Inflammatory macrophage treated with lipopolysaccharide for 4 hours (primary cell): ENCODE measurements around the gene PLP2.
A peak's percentile ranks its signal among the peaks of the same experiment; 100 is the strongest.

ENCODE experiments used
- DNase-seq: peaks from one replicate; pipeline ENCODE4 v3.0.0-alpha.2; 2020

PLP2 gene

DNA sequence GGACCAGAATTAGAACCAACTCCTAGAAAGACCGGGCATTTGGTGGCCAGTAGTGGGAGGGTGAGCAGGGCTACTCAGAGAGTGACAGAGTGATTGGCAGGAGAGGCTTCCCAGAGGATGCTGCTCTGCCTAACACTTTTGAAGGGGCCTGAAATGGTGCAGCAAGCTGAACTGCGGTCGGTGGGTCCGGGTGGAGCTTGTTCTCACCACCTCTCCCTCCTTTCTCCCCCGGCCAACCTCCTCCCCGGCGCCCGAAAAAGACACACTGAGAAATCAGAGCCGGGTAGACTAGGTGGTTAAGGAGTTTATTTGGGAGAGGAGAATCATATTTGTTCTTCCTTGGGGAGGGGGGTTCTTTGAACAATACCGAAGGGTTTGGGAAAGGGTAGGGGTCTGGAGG is 15.8 kb downstream of the PLP2 start:
- no peak for DNase-seq

DNA sequence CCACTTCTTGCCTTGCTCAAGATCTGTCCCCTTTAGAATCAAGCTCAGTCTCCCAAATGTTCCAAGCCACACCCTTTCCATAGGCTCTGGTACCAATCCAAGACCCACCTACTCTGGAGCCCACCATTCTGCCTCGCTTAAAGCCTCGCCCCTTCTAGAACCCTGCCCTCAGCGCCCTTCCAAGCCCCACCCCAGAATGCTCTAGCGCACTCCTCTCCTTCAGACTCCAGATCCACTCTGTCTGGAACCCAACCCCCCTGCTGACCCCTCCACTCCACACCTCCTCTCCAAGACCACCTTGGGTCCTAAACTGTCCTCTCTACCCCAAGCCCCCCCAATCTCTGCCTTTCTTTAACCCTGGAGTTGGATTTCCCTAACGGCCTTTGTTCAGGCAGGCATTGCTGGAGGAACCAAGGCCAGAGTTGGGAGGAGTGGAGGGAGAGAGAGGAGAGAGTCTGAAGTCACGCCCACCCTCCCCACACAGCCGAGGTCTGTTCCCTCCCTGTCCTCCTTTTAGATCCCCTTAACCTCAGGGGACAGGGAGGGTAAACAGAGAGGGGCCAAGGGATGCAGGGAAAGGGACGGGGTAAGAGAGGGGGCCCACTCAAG is 16.9 kb downstream of the PLP2 start:
- DNase-seq: no peak

DNA sequence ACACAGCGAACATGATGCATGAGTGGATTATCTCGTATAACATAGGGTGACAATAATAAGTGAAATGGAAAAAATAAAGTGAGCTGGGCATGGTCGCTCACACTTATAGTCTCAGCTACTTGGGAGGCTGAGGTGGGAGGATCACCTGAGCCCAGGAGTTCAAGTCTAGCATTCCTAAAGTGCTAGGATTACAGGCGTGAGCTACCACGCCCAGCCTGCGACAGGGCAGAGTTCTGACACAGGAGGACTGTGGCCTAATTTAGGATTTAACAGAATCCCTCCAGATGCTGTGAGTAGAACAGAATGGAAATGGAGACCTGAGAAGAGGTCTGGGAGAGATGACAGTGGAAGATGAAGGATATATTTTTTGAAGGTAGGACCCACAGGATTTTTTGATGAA is 17.9 kb downstream of the PLP2 start:
- DNase-seq: no peak

DNA sequence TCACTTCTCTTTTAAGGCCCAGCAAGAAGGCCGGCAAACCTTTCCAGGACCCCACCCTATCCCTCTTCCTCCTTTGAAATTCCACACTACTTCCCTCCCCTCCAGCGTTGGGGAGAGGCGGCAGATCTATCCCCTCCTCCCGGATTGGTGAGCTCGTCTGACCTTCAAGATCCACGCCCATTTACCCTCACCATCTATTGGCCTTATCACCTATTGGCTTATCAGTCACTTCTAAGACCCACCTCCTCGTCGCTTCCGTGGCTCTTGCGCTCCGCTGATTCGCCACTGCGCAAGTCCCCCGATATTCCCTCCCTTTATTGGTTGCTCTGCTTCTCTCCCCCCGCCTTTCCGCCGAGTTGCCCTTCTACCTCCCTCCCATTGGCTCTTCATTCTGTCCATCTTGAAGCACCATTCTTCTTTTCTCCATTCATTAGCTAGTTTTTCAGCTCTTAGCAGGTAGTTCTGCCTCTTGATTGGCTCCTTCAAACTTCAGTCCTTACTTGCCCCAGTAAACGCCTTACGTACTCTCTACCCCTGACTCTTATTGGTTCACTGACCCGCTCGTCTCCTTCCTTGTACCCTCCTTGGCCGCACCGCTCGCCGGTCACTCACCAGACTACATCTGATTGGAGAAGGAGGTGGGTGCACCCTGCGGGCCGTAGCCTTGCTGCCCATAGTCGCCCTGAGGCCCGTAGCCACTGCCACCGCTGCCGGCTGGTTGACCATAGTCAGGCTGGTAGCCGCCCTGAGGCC is 19.3 kb downstream of the PLP2 start:
- peak; percentile 97 for DNase-seq

DNA sequence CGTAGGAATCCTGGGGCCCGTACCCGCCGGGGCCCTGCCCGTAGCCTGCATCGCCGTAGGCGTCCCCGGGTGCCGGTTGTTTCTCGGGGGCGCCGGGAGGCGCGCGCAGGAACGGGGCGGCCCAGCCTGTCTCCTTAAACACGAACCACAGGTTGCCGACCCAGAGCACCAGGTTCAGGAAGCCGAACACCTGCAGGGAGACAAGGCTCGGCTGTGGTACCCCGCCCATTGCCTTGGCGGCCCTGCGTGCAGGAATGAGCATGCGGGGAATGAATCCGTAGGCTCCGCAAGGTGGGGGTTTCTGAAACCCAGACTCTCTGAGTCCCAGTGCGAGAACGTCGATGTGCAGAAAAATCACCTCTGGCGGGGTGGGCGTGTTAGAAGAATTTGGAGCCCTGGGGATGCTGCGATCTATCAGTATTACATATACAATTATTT is 19.9 kb downstream of the PLP2 start:
- DNase-seq: no peak

DNA sequence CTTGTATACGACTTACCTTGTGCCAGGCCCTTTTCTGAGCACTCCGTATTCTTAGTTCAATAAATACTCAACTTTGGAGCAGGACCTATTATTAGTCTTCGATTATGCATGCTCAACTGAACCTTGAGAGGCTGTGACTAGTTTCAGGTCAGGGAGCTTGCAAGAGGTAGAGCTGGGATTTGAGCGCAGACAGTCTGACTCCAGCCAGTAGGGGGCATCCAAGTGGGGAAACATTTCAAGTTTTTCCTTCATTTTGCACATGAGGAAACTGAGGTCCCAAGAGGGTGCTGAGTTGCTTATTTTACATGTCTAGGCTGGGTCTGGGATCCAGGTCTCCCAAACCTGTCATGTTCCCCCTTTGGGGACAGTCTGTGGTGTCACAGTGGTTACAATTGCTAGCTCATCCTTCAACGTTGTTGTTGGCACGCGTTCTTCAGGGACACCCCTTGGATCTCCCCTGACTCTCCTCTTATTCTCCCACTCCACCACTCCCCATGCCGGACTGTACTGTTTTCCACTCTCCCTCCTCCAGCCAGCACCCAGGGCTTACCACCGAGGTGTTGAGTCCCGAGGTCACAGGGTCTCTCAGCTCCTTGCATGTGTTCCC is 21.1 kb downstream of the PLP2 start:
- no peak for DNase-seq

DNA sequence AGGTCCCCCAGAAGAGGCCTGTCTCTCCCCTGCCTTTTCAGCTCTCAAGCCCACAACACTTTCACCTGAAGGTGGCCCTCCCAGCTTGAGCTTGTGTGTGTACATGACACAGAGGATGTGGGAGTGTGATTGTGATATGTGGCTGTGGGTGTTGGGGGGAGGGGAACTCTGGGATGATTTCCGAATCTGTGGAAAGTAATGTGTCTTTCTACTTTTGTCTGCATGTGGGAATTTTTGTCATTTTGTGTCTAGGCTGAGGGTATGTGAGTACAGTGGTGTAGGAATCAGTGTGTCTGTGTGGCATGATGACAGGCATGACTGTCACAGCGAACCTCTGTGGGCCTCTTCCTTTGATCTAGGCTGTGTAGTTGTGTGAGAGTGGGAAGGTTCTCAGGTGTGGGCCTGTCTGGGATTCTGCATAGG is 21.9 kb downstream of the PLP2 start:
- no peak for DNase-seq

DNA sequence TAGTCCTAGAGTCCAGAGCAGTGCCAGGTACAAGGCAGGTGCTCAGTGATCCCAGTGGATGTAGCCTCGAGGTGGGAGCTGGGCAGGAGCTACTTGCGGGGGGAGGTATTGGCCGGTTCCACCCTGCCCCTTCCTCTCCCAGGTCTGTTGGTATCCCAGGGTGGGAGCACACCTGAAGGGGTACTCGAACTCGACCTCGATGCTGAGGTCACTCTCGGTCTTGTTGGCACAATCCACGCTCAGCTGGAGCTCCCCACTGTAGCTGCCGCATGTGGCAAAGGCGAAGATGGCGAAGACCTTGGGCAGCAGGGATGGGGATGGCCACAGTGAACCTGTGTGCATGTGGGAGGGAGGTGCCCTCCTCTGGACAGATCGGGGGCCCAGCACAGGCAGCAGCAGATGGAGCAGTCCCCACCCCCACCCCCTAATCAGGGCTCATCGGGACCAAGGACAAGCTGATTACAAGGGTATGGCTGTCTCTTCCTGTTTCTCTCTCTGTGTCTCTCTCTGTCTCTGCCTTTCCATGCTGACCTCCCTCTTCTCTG is 25.9 kb downstream of the PLP2 start:
- no peak for DNase-seq

DNA sequence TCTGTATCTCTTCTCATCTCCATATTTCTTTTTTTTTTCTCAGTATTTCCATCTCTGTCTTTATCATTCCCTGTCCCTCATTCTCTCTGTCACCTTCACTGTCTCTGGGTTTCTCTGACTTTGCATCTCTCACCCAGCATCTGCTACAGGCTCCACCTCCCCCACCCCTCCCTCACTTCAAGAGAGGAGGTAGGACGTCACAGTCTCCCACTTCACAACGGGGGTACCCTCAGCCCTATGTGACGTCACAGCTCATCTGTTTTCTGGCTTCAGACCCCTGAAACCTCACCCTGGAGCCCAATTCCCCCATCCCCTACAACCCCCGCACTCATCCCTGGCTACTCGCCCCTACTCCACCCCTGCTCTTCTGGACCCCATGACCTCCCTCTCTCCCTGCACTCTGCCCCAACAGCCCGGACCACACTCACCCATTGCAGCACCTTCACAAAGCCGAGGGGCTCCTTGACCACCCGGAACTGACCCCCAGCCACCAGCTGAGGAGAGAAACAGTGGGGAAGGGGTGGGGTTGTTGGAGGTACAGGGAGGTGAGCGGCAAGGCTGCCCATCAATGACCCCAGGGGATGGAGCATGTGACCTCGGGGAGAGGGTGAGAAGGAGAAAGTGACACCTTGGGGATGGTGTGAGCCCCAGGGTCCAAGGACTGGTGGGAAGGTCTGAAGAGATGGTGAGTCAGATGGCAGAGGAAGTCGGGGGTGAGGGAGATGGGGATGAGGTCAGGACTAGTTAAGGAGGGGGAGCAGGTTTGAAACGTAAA is 27.0 kb downstream of the PLP2 start:
- no peak for DNase-seq

DNA sequence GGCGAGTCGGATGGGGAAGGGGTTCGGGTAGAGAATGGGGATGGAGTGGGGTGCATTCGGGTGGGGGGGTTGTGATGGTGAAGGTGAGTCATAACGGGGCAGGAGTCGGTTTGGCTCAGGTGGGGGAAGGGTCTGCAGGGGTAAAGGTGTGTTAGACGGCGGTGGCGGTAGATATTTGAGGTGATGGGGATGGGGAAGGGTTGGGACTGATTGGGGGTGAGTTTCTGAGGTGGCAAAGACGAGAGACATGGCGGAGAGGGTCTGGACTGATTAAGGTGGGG is 27.6 kb downstream of the PLP2 start:
- DNase-seq: no peak

DNA sequence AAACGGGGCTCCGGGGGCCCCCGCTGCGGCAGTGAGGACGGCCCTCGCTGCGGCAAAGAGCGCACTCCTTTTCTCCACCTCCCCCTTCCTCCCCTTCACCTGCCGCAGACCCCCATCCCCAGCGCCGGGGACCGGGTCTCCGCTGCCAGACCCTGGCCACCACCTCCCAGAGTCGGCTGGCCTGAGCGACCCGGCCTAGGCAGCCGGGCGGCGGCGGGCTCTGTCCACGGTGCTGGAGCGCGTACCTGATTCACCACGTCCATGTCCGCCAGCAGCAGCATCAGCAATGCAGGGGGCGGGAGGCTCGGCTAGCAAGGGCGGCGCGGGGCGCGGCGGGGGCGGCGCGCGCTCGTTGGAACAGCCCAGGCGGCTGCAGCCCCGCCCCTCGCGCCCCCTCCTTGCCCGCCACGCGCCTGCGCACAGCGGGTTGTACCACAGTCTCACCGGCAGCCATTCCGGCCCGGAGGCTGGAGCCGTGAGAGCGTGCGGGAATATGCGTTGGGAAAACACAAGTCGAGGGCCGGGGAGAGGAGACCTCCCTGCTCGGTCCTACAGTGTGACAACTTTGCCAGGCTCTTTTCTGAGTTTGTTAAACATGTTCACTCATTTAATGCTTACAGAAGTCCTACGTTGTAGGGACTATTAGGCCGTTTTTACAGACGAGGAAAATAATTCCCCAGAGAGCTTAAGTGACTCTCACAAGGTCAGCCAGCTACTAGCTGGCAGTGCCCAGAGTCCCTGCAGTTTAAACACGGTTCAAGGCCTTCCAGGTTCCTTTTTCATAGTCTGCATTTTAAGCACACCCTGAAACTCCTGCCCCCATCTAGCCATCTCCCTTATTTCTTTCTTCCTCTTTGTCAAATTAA is 28.4 kb downstream of the PLP2 start, which contains the start of gene SYP:
SYP (minus strand) TSS at position 288 of the 866 bp plus-strand sequence; CDS start at position 281, 7 bp downstream.
- peak; percentile 76 for DNase-seq

DNA sequence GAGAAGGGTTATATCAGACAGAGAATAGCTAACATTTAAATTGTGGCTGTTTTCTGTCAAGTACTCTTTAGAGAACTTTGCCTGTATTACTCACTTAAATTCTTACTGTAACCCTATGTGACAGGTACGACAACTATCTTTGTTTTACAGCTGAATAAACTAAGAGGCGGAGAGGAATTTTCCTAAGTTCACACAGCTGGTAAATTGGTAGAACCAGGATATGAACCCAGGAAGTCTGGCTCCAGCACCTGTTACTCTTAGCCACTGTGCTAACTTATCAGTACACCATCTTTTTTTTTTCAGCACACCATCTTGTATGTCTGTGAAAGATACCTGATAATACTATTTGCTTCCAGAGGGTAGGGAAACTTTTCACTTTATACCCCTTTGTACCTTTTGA is 30.3 kb downstream of the PLP2 start:
- DNase-seq: no peak

DNA sequence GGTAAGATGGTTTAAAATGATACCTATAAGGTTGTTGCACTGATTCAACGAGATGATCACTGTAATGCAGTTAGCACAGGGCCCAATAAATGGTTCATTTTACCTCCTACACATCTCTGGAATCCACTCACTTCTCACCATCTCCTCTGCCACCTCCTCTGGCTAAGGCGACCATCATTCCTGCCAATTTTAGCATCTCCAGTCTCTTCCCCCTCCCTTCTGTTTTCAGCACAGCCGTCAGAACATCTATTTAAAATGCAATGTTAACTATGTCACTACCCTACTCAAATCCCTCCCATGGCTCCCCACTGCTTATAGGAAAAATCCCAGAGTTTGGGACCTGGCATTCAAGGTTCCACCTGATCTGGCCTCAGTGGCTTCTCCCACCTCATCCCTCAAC is 31.8 kb downstream of the PLP2 start:
- no peak for DNase-seq

DNA sequence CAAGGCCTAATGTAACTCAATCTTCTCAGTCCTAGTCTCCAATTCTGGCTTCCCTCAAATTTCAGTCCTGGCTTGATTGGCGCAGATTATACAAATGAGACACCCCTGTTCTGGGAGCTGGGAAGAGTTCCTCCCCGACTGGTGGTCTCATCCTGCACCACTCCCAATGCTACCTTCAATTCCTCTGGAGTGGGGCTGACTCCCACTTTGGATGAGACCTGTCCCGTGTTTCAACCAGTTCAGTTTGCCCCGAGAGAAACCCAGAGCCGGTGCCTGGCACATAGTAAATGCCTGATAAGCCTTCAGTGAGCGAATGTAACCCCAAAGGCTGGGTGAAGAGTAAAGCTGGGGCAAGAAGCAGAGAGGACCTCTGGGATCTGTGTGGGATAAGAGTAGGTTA is 32.3 kb downstream of the PLP2 start:
- DNase-seq: no peak

DNA sequence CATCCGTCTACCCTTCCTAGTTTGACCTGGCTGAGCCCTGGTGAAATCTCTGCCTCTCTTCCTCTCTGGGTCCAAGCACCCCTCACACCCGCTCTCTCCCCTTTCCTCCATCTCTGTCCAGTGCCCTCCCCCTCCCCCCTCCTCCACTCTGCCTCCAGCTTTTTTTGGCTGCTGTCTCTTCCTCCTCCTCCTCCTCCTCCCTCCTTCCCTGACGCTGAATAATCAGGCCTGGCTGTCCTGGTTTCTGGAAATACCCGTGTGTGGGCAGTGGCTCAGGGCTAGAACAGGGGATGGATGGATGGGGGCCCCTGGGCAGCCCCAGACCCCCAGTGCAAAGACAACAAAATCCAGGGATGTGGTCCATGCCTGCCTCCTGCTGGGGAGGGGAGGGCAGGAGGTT is 33.0 kb downstream of the PLP2 start:
- no peak for DNase-seq

DNA sequence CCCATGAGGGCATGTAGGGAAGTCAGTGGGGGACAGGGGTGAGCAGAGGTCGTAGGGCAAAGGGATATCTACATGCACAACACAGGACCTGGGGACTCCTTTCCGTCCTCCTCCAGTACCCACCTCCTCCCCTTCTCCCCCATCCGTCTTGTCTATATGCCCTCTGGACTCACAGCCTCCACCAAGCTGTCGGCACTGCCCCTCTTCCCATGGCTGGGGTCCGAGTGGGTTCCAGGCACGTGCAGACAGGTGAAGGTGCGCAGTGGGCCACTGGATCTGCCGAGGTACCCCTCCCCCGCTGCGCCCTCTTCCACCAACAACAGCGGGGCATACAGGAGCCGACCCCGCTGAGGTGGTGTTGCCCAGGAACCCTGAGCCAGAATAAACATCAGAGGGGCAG is 33.7 kb downstream of the PLP2 start:
- DNase-seq: no peak

DNA sequence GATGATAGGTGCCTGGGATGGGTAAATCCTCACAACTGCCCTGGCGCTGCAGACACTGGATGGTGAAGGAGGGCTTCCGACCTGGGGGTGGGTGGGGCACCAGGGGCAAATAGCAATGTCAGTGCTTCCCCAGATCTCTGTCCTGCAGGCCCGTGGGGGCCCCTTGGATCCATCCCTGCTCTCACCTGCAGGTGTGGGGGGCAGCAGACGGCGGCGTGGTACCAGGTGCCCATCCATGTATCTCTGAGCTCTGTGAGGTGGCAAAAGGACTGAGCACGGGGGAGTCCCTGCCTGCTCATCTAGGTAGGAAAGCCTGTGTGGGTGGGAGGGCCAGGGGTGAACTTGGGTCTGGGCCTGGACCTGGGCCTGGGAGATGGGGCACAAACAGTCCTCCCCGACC is 34.8 kb downstream of the PLP2 start:
- DNase-seq: no peak

DNA sequence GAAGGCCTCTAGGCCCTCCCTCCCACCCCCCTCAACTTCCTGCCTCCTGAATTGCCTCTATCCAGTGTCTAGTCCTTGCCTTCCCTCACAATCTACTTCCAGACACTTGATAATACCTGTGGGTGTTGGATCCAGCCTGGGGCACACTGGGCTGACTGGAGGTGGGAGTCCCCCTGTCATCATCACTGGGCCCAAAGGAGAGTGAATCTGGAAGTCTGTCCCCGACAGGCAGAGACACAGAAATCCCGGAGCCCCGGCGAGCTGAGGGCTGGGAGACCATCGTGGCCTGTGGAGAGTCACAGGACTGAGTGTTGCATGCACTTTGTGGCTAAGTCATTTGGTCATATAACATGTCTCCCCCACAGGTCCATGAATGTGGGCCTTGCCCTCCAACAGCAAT is 36.7 kb downstream of the PLP2 start:
- no peak for DNase-seq

DNA sequence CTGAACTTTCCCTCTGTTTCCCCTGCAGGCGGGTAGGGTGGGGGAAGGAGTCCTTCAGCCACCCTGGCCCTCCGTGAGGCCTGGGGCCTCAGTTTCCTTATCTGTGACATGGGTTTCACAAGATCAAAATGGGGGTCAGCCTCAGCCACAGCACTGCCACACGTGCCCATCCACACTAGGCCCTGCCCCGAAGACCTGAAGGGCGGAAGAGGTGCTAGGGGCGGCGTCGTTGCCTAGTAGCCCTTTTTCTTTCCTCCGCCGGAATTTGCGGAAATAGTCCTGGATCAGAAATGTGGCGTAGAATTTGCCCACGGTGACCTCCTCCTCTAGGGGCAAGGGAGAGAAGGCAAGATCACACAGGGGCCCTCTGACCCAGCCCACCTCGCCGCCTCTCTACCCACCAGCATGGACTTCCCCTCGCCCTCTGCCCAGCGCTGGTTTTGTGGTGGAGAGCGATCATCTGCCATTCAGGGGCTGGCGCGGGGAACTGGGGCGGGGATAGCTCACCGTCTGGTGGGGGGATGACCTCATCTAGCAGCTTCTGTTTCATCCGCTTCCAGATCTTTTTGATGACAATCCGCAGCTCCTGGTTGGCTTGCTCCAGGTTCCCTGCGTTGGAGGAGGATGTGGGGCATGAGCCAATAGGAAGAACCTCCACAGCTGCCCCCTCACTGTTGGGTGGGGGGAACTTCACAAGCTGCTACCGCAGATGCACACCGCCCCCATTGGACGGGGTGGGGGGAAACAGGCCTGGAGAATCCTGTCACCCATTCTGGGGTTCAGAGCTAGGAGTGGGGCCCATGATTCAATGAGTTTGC is 37.9 kb downstream of the PLP2 start:
- DNase-seq: peak; percentile 18

DNA sequence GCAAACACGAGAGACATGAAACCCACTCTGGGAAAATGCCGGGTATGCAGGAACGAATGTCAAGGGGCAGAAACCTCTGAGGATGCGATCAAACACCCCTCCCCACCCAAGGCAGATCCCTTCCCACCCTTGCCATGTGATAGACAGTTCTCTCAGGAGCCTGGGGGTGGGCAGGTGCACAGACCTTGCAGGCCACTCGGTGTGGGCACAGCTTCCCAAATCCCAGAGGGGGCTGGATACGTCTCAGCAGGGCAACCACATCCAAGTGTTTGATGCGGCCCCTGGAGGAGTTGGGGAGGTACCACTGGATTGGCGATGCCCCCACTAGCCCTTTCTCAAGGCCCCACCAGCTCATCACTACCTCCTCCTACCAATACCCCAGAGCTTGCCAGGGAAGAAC is 38.7 kb downstream of the PLP2 start:
- no peak for DNase-seq

DNA sequence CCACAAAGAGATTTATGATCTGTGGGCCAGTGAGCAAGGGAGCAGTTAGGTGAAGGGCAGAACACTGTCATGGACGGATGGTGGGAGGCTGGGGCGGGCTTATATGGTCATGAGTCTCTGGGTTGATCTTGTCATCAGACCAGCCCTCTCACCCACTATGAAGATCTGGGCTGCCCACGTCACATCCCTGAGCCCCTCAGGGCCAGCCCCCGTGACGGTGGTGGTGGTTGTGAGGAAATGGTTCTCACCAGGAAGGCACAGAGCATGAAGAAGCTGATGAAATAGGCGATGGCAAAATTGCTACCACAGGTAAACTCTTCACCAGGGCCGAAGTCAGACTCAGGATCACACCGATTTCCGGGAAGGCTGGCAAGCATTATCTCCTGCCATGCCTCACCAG is 39.4 kb downstream of the PLP2 start:
- DNase-seq: no peak

DNA sequence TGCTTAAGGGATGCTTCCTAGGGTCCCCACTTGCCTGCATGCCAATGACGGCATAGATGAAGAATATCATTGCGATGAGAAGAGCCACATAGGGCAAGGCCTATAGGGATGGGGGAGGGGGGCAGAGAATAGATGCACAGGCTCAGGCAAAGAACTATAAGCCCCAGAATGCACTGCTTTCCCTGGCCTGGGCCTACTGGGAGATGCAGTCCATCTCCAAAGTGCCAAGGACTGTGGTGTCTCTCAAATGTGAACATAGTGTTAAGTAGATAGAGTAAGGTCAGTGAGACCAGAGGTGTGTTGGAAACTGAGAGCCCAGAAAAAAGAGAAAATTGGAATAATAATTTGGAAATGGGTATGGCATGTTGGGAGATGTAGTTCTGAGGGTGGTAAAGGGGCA is 40.5 kb downstream of the PLP2 start:
- DNase-seq: no peak
